Measurements from ENCODE around the gene RAP1GAP2.

Gene RAP1GAP2

DNA sequence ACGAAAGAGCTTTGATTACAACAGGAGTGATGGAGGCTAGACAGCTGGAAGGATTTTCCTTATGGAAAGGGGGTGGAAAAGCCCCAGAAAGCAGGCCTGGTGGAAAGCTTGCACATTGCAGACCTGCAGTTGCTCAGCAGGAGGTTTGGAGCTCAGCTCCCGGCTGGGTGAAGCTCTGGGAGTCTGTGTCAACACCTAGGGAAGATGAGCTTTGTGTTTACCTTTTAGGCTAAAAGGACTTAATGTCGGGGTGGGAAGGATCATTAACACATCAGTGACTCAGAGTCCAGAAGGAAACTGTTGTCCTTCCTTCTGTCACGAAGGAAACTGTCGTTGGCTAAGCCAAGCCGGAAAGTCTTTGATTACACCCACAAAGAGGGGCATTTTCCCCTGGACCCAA, 48.2 kb downstream of the RAP1GAP2 start:
- no peak overlapping the region for H3K4me3 ChIP-seq (ENCODE audit: low read length)
- peaks cover 14% of the 10 kb centered on the region for H3K4me1 ChIP-seq (ENCODE audit: insufficient read depth, low read length)
- H3K27me3 ChIP-seq (ENCODE audit: insufficient read depth, low read length): no peaks in the 10 kb centered on the region
- H3K9me3 ChIP-seq (ENCODE audit: insufficient read depth, low read depth, low read length): no peaks in the 10 kb centered on the region
- WGBS: 9% methylated on average over 6 of the region's 6 CpGs
- no peak overlapping the region for H3K9ac ChIP-seq (ENCODE audit: low read depth, low read length)
- no peaks in the 10 kb centered on the region for H3K36me3 ChIP-seq (ENCODE audit: insufficient read depth, low read length)
- peak overlapping the region; percentile 64; the same call in 1 of the 2 replicates for H3K27ac ChIP-seq (ENCODE audit: low read depth, low read length)

- Histone ChIP-seq H3K4me1 (ENCODE audit: insufficient read depth, low read length) (peaks cover 14% of the 10 kb centered on the region), H3K4me3 (ENCODE audit: low read length) (no peak overlapping the region), H3K9ac (ENCODE audit: low read depth, low read length) (no peak overlapping the region), H3K9me3 (ENCODE audit: insufficient read depth, low read depth, low read length) (no peaks in the 10 kb centered on the region), H3K27me3 (ENCODE audit: insufficient read depth, low read length) (peaks cover 5% of the 10 kb centered on the region; the same call in 1 of the 2 replicates), H3K36me3 (ENCODE audit: insufficient read depth, low read length) (no peaks in the 10 kb centered on the region), H3K27ac (ENCODE audit: low read depth, low read length) (no peak overlapping the region; the same call in 1 of the 2 replicates)
- 65% methylated on average over 14 of the region's 17 CpGs for WGBS
Measured at GRCh38 chr17:2847381-2848333, 51.4 kb downstream of the RAP1GAP2 start.

DNA sequence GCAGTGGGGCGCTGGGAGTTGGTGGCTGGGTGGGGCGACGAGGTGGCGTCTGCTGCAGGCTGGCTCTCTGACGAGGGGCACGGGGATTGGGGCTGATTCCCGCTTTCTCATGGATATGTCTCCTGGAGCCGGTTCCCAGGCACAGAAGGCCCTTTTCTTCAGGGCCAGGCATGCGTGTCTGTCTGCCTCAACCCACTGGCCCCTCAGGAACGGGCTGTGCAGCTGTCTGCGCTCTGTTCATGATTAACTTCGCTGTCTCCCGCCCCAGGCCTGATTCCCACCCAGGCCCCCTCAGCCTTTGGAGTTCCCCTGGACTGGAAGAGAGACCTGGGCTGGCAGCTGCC, 53.1 kb downstream of the RAP1GAP2 start:
- H3K27ac ChIP-seq (ENCODE audit: low read depth, low read length): no peak overlapping the region
- no peak overlapping the region for H3K4me3 ChIP-seq (ENCODE audit: low read length)
- H3K27me3 ChIP-seq (ENCODE audit: insufficient read depth, low read length): peaks cover 9% of the 10 kb centered on the region
- WGBS: 55% methylated on average over 13 of the region's 13 CpGs
- no peaks in the 10 kb centered on the region for H3K9me3 ChIP-seq (ENCODE audit: insufficient read depth, low read depth, low read length)
- H3K9ac ChIP-seq (ENCODE audit: low read depth, low read length): no peak overlapping the region
- no peaks in the 10 kb centered on the region for H3K36me3 ChIP-seq (ENCODE audit: insufficient read depth, low read length)
- H3K4me1 ChIP-seq (ENCODE audit: insufficient read depth, low read length): peaks cover 14% of the 10 kb centered on the region

DNA sequence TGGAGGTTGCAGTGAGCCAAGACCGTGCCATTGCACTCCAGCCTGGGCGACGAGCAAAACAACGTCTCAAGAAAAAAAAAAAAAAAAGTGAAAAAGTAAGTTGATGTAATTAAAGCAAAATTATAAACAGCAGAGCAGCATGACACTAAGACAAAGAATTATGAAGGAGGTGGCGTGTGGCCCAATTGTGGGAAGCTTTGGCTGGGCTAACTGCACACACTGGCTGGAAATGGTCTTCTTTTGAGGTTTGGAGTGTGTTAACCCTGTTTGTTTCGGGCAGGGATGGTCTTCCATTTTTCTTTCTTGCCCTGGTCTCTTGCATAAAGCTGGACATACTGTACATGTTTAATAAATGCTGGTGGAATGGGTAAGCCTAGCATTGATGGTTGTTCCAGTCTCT, 54.8 kb downstream of the RAP1GAP2 start:
- no peak overlapping the region for H3K4me3 ChIP-seq (ENCODE audit: low read length)
- peaks cover 22% of the 10 kb centered on the region for H3K4me1 ChIP-seq (ENCODE audit: insufficient read depth, low read length)
- 86% methylated on average over 6 of the region's 6 CpGs for WGBS
- H3K9me3 ChIP-seq (ENCODE audit: insufficient read depth, low read depth, low read length): no peaks in the 10 kb centered on the region
- no peak overlapping the region for H3K27ac ChIP-seq (ENCODE audit: low read depth, low read length)
- peaks cover 20% of the 10 kb centered on the region for H3K27me3 ChIP-seq (ENCODE audit: insufficient read depth, low read length)
- H3K9ac ChIP-seq (ENCODE audit: low read depth, low read length): no peak overlapping the region
- H3K36me3 ChIP-seq (ENCODE audit: insufficient read depth, low read length): no peaks in the 10 kb centered on the region

GRCh38 chr17:2851615-2852014, 55.4 kb downstream of the RAP1GAP2 start:
- Histone ChIP-seq H3K4me1 (ENCODE audit: insufficient read depth, low read length) (peaks cover 28% of the 10 kb centered on the region), H3K27ac (ENCODE audit: low read depth, low read length) (no peak overlapping the region), H3K9me3 (ENCODE audit: insufficient read depth, low read depth, low read length) (no peaks in the 10 kb centered on the region), H3K9ac (ENCODE audit: low read depth, low read length) (no peak overlapping the region), H3K4me3 (ENCODE audit: low read length) (no peak overlapping the region), H3K27me3 (ENCODE audit: insufficient read depth, low read length) (peaks cover 20% of the 10 kb centered on the region), H3K36me3 (ENCODE audit: insufficient read depth, low read length) (no peaks in the 10 kb centered on the region)
- WGBS: 92% methylated on average over 4 of the region's 4 CpGs

GRCh38 chr17:2852221-2852620, 56.0 kb downstream of the RAP1GAP2 start:
- no peaks in the 10 kb centered on the region for H3K9me3 ChIP-seq (ENCODE audit: insufficient read depth, low read depth, low read length)
- H3K4me3 ChIP-seq (ENCODE audit: low read length): peak overlapping the region; percentile 89
- peaks cover 20% of the 10 kb centered on the region for H3K27me3 ChIP-seq (ENCODE audit: insufficient read depth, low read length)
- peaks cover 32% of the 10 kb centered on the region for H3K4me1 ChIP-seq (ENCODE audit: insufficient read depth, low read length)
- H3K27ac ChIP-seq (ENCODE audit: low read depth, low read length): no peak overlapping the region
- H3K36me3 ChIP-seq (ENCODE audit: insufficient read depth, low read length): no peaks in the 10 kb centered on the region
- 60% methylated on average over 4 of the region's 6 CpGs for WGBS
- H3K9ac ChIP-seq (ENCODE audit: low read depth, low read length): no peak overlapping the region

- Histone ChIP-seq H3K36me3 (ENCODE audit: insufficient read depth, low read length) (no peaks in the 10 kb centered on the region), H3K4me3 (ENCODE audit: low read length) (peak overlapping the region; percentile 89), H3K9ac (ENCODE audit: low read depth, low read length) (peak overlapping the region; percentile 69), H3K4me1 (ENCODE audit: insufficient read depth, low read length) (peaks cover 28% of the 10 kb centered on the region), H3K27ac (ENCODE audit: low read depth, low read length) (peak overlapping the region; percentile 25; the same call in 1 of the 2 replicates), H3K9me3 (ENCODE audit: insufficient read depth, low read depth, low read length) (no peaks in the 10 kb centered on the region), H3K27me3 (ENCODE audit: insufficient read depth, low read length) (peaks cover 20% of the 10 kb centered on the region)
- WGBS: 1% methylated on average over 55 of the region's 55 CpGs
Measured at GRCh38 chr17:2852729-2853282, 56.6 kb downstream of the RAP1GAP2 start.

GRCh38 chr17:2853283-2854142, 57.3 kb downstream of the RAP1GAP2 start:
- H3K9me3 ChIP-seq (ENCODE audit: insufficient read depth, low read depth, low read length): no peaks in the 10 kb centered on the region
- peak overlapping the region; percentile 89 for H3K4me3 ChIP-seq (ENCODE audit: low read length)
- peak overlapping the region; percentile 25; the same call in 1 of the 2 replicates for H3K27ac ChIP-seq (ENCODE audit: low read depth, low read length)
- peaks cover 23% of the 10 kb centered on the region for H3K4me1 ChIP-seq (ENCODE audit: insufficient read depth, low read length)
- WGBS: under 1% methylated on average over 119 of the region's 119 CpGs
- peak overlapping the region; percentile 78 for H3K9ac ChIP-seq (ENCODE audit: low read depth, low read length)
- H3K36me3 ChIP-seq (ENCODE audit: insufficient read depth, low read length): no peaks in the 10 kb centered on the region
- H3K27me3 ChIP-seq (ENCODE audit: insufficient read depth, low read length): peaks cover 20% of the 10 kb centered on the region

- peak overlapping the region; percentile 89 for H3K4me3 ChIP-seq (ENCODE audit: low read length)
- no peaks in the 10 kb centered on the region for H3K36me3 ChIP-seq (ENCODE audit: insufficient read depth, low read length)
- H3K9ac ChIP-seq (ENCODE audit: low read depth, low read length): peak overlapping the region; percentile 78
- H3K4me1 ChIP-seq (ENCODE audit: insufficient read depth, low read length): peaks cover 23% of the 10 kb centered on the region
- no peaks in the 10 kb centered on the region for H3K9me3 ChIP-seq (ENCODE audit: insufficient read depth, low read depth, low read length)
- peak overlapping the region; percentile 23; the same call in 1 of the 2 replicates for H3K27ac ChIP-seq (ENCODE audit: low read depth, low read length)
- WGBS: under 1% methylated on average over 46 of the region's 46 CpGs
- peaks cover 20% of the 10 kb centered on the region for H3K27me3 ChIP-seq (ENCODE audit: insufficient read depth, low read length)
Measured at GRCh38 chr17:2854143-2855055, 58.2 kb downstream of the RAP1GAP2 start.

- WGBS: 3% methylated on average over 5 of the region's 8 CpGs
- Histone ChIP-seq H3K4me1 (ENCODE audit: insufficient read depth, low read length) (peaks cover 23% of the 10 kb centered on the region), H3K9ac (ENCODE audit: low read depth, low read length) (peak overlapping the region; percentile 78)
Measured at GRCh38 chr17:2855063-2855600, 58.9 kb downstream of the RAP1GAP2 start.

More at GRCh38 chr17:2855063-2855600, 58.9 kb downstream of the RAP1GAP2 start:
- Histone ChIP-seq H3K9me3 (ENCODE audit: insufficient read depth, low read depth, low read length) (no peaks in the 10 kb centered on the region), H3K36me3 (ENCODE audit: insufficient read depth, low read length) (no peaks in the 10 kb centered on the region), H3K27ac (ENCODE audit: low read depth, low read length) (peak overlapping the region; percentile 23; the same call in 1 of the 2 replicates), H3K27me3 (ENCODE audit: insufficient read depth, low read length) (peaks cover 20% of the 10 kb centered on the region), H3K4me3 (ENCODE audit: low read length) (peak overlapping the region; percentile 89)

Measured in HUES64 (cell line).